Right ventricle myocardium superior (tissue), 1 donor: ENCODE measurements around the gene GLDC. TPM values are rescaled to one million over a fixed set of nuclear protein-coding genes. Genes with fewer than 3 reads are reported as not detected.
"Not testable (repeated sequence)": the region's sequence is repeated elsewhere in the genome, so short reads cannot be mapped to it uniquely, and the experiment has no call there.

Experiments used
- ATAC-seq: fragments of 200-7000 bp; cut with Tn5 transposase; one replicate; pipeline ENCODE4 v1.9.1; 2020; ENCODE audit warnings: mild to moderate bottlenecking; ENCODE audit not compliant: poor library complexity
- DNase-seq: peaks from one replicate; pipeline ENCODE4 v3.0.0-alpha.2; 2020
- intact Hi-C: fragments of 100-400 bp; cut with DNase I; formaldehyde crosslinking; loops from one replicate; pipeline ENCODE4 v1.11.2; 2022
- total RNA-seq: library from RNA; stranded (reverse); fragmentation: NEBNext Ultra II Directional; extraction: Animal tissue kit (Norgen Biotek cat#: 25700); gene quantifications from one replicate; pipeline ENCODE4 v1.2.1, GENCODE V29; 2021
- donor health status: DM: no; HTN: yes; CAD: no; lungs with severe emphysema.

Gene GLDC
- total RNA-seq, 1 donor from 2014 or later, result not detected

GRCh38 chr9:6551136-6551535 is 94.4 kb downstream of the GLDC start:
- no peak for DNase-seq
- intact Hi-C loops, result no loop called here
- no peak for ATAC-seq

DNA sequence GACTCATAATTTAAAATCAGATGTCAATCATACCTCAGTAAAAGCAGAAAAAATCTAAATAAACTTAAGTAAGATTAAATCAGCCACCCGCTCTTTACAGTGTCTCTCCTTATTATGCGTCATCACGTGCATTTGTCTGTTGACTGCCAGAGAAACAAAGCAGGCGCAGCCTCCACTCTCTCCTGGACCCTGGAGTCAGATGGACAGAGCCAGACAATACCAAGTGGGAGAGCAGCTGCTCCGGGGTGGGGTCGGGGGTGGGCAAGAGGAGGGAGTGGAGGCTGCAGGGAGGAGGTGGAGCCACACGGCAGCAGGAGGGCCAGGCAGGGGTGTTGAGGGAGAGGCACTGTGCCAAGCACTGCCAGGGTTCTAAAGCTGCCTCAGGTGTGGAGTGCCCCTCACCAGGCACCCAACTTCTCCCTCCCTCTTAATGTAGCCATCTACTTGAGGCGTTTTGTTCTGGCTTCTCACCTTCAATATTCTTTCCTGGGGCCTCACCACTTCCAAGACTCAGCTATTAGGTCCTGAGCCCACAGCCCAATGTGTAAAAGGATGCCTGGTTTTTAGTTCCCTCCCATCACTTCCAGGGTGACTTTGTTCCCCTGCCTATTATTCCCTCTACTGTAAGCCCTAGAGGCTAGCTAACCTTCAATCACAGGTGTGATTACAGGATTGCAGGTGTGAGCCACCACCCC is 96.3 kb downstream of the GLDC start:
- ATAC-seq (no peak), DNase-seq (no peak)
- intact Hi-C loops, result no loop called here

- ATAC-seq, result no peak
- intact Hi-C loops, result no loop called here
- no peak for DNase-seq
Measured at GRCh38 chr9:6545017-6545691, 100.4 kb downstream of the GLDC start.

- no peak for ATAC-seq
- intact Hi-C loops, result no loop called here
- DNase-seq, result no peak
Measured at GRCh38 chr9:6543204-6543603, 102.3 kb downstream of the GLDC start.

GRCh38 chr9:6542617-6543016 is 102.9 kb downstream of the GLDC start:
- intact Hi-C loops, ATAC-seq: not testable (repeated sequence)

GRCh38 chr9:6538666-6539071 is 106.9 kb downstream of the GLDC start:
- ATAC-seq, result no peak
- intact Hi-C loops, result no loop called here
- DNase-seq, result no peak

More at GRCh38 chr9:6542617-6543016, 102.9 kb downstream of the GLDC start:
- DNase-seq, result not testable (repeated sequence)

DNA sequence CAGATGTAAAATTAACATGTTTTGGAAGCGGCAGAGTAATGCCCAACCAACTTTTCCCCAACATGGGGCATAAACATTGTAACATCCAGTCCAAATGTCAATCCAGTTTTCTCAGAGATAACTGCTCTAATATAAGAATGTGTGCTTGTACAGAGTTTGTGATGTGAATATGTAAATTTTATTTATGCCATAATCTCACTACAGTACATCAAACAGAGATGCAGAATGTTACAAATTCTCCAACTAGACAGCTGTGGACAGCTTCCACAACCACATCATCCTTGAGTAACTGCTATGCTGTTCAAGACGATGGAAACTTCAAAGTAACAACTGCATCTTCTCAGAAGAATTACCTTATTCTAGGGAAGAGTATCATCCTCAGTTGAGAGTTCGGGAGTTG is 109.9 kb downstream of the GLDC start:
- ATAC-seq (no peak), DNase-seq (no peak)
- intact Hi-C loops, result no loop called here

GRCh38 chr9:6525326-6526045 is 120.0 kb downstream of the GLDC start:
- intact Hi-C loops, result no loop called here
- no peak for DNase-seq
- ATAC-seq, result no peak

DNA sequence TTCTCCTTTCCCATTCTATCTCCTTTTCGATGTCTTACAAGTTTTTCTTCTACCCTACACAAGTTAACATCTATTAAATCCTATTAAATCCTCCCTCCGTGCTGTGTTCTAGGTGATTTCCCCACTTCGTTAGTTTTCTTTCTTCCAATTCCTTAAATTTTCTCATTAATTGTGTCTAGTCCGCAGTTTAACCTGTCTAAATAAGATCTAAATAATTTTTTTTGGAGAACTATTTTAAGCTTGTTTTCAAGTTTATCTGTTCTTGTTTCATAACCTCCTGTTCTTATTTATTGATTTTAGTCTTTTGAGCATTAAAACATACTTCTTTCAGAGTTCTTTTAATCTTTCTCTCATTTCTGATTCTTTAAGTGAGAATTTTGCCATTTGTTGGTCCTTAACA is 123.3 kb downstream of the GLDC start:
- DNase-seq (no peak), ATAC-seq (no peak)

DNA sequence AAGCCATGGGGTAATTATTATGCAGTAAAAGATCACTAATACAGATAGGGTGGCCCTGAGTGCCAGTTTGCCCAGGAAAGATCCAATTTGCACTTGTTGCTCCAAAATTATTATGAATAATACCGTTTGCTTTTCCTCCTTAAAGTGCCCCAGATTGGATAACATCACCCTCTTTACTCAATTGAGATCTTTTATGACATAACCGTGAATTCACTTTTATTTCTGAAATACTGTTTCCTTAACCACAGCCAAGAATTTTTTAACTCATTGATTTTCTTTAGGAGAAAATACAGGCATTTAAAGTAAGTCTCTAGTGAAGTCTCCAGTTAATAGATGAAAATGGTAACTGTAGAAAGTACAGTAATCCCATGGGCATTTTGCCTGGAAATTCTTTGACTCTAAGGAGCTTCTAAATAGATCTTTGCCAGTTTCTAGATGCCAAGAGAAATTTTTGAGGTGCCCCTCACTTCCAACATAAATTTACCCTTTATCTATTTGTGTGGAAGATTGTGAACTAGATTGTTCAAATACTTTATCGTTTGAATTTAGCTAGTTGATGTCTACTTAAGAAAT is 133.4 kb downstream of the GLDC start:
- DNase-seq (no peak), ATAC-seq (no peak)
- intact Hi-C loops, result no loop called here

More for the DNA sequence above, 123.3 kb downstream of the GLDC start:
- intact Hi-C loops, result no loop called here

GRCh38 chr9:6506571-6506970 is 139.0 kb downstream of the GLDC start:
- intact Hi-C loops, result no loop called here

GRCh38 chr9:6502399-6502798 is 143.1 kb downstream of the GLDC start:
- ATAC-seq (no peak), DNase-seq (no peak)
- intact Hi-C loops, result no loop called here

More at GRCh38 chr9:6506571-6506970, 139.0 kb downstream of the GLDC start:
- DNase-seq (no peak), ATAC-seq (no peak)

DNA sequence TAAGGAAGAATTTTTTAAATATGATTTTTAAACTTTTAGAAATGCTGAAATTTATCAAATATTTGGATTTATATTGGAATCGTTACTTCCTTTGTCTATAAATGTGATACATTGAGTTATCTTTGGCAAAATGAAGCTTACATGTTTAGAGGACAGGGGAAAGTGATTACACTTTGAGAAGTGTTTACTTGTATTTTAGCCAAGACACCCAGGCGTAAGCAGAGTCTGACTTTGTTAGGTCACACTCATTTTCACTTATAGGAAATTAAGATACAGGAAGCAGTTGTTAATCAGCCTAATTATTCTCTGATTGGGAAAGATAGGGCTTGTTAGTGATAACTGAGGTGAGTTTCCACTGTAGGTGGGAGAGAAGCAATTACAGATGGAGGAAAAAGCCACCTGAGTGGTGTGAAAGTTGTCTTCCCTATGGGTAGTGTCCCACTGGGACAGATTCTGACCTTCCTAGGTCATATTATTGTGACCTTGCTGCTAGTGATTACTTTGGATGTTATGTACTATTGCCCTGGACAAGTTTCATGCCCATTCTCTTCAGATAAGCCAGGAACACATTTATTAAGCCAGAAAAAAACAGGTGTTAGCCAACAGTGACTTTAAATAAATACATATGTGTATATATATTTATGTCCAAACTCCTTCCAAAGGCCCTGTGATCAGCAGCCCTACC is 143.9 kb downstream of the GLDC start:
- intact Hi-C loops, result no loop called here

GRCh38 chr9:6498982-6499381 is 146.5 kb downstream of the GLDC start:
- intact Hi-C loops, result loop anchor here (10.0 kb wide), 1 partner anchor 144 kb away; no protein-coding TSS in a partner anchor
- DNase-seq (no peak), ATAC-seq (no peak)

More for the DNA sequence above, 143.9 kb downstream of the GLDC start:
- ATAC-seq (no peak), DNase-seq (no peak)

DNA sequence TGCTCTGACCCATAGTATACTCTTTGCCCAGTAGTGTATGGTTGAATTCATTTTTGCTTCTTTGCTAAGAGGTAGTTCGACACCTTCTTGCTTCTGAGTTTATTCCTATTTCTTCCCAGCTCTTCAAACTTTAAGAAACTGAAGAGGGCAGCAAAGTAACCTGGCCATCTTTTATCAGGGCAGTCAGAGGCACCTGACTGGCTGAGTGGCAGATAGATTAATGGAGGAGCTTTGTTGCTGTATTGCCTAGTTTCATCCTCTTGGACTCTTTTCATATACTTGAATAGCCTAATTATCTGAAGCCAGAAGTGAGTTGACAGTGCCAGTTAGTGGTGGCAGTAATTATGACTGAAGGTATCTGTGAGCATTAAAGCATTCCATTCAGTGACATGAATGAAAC is 150.1 kb downstream of the GLDC start:
- intact Hi-C loops, result loop anchor here (10.0 kb wide), 1 partner anchor 141 kb away; no protein-coding TSS in a partner anchor
- DNase-seq, result no peak
- ATAC-seq, result peak; percentile 66

DNA sequence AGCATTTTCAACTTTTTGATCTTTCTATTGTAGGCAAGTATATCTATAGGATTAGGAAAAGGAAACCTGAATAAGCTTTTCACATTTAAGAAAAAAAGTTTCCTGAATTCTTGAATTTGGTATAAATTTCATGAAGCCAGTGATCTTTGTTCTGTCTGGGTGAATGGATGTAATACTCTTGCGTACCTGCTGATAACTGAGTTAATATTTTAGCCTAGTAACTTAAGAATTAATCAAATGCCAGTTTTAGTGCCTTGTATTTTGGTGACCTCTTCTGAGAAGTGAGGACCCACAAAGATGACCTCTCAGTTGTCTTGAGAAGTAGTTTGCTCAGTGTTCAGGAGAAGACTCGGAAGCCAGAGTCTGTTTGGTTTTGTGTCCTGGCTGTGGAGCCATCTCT is 154.7 kb downstream of the GLDC start:
- intact Hi-C loops, result loop anchor here (10.0 kb wide), 1 partner anchor 136 kb away; no protein-coding TSS in a partner anchor

DNA sequence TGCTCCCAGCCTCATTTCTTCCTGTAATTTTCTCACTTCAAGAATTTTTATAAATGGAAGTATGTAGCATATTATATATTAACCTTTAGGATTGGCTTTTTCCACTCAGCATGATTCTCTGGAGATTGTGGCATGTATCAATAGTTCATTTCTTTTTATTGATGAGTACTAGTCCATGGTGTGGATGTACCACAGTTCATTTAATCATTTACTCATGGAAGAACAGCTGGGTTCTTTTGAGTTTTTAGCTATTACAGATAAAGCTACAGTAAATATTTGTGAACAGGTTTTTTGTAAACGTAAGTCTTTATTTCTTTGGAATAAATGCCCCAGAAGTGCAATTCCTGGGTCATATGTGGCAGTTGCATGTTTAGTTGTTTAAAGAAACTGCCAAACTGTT is 156.4 kb downstream of the GLDC start:
- intact Hi-C loops, result no loop called here
- DNase-seq, result no peak
- no peak for ATAC-seq

More for the DNA sequence above, 154.7 kb downstream of the GLDC start:
- ATAC-seq, result no peak
- DNase-seq, result no peak

DNA sequence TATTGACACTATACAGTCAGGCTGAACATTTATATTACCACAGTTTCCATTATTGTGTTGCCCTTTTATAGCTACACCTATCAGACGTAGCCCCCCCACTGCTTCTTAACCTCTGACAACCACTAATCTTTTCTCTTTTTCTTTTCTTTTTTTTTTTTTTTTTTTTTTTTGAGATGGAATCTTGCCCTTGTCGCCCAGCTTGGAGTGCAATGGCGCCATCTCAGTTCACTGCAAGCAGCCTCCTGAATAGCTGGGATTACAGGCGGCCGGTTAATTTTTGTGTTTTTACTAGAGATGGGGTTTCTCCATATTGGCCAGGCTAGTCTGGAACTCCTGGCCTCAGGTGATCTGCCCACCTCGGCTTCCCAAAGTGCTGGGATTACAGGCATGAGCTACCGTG is 157.1 kb downstream of the GLDC start:
- no peak for DNase-seq
- intact Hi-C loops, result no loop called here
- ATAC-seq, result no peak

DNA sequence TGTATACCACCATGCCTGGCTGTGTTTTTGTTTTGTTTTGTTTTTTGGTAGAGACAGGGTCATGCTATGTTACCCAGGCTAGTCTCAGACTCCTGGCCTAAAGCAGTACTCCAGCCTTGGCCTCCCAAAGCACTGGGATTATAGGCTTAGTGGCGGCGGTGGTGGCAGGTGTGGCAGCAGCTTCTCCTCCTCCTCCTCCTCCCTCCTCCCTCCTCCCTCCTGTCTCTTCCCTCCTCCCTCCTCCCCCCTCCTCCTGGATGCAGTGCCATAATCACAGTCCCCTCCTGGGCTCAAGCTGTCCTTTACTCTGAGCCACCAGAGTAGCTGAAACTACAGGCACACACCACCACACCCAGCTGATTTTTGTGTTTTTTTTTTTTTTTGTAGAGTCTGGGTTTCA is 161.3 kb downstream of the GLDC start:
- no peak for ATAC-seq
- DNase-seq, result no peak
- intact Hi-C loops, result no loop called here
